Stimulated activated CD8-positive, alpha-beta memory T cell treated with anti-CD3 and anti-CD28 coated beads, Interleukin-15, amount 100 ng/mL, for 4 hours (primary cell): ENCODE measurements around the gene KLHL3.

Experiments
- DNase-seq, 2 donors: peaks; one replicate each; pipeline ENCODE4 v3.0.0-alpha.2; 2020; ENCODE audit warnings: low read depth in 2 of 2

Gene KLHL3

DNA sequence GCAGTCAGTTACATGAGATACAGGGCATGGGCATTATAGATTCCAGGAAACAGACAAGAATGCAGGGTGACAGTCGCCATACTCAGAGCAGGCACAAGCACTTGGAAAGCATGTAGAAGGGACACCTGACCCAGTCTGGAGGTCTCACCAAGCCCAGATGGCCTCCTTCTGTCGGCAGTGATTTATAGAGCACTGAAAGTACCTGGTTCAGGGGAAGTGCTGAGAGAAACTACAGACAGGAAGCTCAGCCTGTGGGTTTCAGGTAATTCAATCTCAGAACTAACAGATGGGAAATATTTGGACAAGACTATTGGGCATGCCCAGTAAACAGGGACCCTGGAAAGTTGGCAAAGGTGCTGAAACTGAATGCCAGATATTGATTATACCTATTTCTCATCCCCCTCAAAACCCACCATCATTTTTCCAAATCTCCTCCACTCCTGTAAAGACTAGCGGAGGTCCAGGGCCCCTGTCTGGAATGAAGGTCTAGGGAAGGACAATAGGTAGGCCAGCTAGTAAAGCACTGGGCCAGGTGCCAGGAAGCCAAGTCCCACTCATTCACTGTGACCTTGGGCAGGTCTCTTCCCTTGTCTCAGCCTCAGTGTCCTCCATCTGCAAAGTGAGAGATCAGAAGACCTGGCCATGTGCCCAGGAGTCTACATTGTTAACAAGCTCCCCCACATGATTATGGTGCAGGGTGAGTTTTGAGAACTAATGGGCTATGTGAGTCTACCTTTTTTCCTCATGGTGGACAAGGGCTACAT, 26.9 kb downstream of the KLHL3 start:
- DNase-seq: no peak

GRCh38 chr5:137708062-137708461, 27.8 kb downstream of the KLHL3 start:
- DNase-seq: no peak

DNA sequence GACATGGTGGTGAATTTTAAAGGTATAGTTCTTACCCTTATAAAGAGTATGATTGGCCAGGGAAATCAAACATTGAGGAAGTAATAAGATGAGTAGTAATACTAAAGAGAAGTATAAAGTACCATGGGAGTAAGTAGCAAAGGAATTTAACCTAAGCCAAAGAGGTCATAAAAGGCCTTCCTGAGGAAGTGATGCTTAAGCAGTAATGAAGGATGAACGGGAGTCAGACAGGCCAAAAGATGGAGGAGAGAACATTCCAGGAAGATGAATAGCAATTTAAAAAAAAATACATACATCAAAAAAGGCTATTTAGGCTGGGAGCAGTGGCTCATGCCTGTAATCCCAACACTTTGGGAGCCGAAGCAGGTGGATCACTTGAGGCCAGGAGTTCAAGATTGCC, 29.0 kb downstream of the KLHL3 start:
- no peak for DNase-seq

DNA sequence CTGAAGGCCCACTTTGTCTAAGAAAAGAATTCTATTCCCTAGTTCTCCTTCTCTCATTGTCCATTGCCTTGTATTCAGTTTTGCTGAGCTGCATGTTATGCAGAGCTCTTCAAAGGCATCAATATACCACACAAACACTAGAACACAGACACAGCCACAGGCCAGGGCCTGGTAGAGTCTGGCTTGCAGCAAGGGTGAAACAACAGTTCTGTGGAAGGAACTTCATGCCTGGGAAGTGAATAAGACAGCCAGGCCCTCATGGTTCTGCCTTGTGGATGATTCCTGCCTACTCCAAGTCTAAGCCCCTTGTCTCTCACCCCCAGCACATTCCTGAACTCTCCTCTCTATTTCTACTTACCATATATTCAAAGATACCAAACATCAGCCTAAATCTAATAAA, 30.8 kb downstream of the KLHL3 start:
- no peak for DNase-seq

- no peak for DNase-seq
These were observed 32.3 kb downstream of the KLHL3 start for GRCh38 chr5:137703565-137703964.

DNA sequence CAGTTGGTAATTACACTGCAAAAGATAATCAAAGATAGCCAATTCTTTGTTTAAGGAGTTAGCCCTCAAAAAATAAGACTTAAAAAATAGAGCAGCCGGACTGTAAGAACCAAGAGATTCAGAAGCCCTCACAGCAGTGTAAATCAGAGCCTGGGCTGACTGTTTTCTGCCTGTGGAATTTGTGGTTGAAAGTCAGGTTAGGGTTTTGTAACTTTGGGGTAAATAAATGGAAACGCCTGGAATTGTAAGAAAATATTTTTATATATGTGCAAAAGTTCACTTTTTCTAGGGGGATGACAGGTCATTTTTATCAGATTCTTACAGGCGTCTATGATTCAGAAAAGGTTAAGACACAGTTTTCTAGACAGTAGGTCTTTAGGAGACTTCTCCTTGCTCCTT, 35.6 kb downstream of the KLHL3 start:
- DNase-seq: no peak

DNA sequence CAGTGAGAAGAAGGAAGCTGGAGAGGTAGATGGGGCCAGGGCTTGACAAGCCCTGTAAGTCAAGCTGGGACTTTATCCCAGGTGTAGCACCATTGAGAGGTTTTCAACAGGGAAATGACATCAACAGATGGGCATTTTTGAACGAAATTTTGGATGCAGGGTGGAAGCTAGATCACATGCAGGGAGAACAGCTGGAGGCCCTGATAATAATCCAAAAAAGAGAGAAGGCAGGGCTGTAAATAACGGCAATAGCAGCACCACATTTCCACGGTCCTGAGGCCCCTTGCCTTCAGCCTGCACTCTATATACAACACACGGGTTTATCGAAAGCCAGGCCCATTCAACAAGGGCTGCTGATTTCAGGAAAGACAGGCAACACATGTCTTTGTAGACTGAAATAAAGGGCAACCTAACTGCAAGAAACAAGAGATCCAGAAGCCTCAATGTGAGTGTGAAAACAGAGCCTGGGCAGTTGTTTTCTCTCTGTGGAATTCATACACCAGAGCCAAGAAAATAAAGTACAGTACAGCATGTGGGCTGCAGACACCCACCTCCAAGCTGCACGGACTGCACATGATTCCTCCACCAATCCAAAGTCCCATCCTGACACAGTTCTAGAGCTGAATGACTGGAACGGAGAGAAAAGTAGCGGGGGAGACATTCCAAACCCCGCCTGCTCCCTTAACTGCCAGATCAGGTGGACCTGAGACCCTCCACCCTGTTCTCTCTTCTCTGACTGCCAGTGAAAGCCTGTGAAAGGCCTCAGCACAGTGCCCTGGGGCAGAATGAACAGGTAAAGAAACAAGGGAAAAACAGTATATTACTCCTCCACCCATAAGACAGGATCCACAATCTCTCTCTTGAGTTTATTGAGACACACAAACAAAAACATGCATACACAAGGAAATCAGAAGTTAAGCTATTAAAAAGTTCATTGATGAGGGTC, 36.3 kb downstream of the KLHL3 start:
- no peak for DNase-seq

- DNase-seq: no peak
These were observed 39.4 kb downstream of the KLHL3 start for GRCh38 chr5:137696481-137696880.

DNA sequence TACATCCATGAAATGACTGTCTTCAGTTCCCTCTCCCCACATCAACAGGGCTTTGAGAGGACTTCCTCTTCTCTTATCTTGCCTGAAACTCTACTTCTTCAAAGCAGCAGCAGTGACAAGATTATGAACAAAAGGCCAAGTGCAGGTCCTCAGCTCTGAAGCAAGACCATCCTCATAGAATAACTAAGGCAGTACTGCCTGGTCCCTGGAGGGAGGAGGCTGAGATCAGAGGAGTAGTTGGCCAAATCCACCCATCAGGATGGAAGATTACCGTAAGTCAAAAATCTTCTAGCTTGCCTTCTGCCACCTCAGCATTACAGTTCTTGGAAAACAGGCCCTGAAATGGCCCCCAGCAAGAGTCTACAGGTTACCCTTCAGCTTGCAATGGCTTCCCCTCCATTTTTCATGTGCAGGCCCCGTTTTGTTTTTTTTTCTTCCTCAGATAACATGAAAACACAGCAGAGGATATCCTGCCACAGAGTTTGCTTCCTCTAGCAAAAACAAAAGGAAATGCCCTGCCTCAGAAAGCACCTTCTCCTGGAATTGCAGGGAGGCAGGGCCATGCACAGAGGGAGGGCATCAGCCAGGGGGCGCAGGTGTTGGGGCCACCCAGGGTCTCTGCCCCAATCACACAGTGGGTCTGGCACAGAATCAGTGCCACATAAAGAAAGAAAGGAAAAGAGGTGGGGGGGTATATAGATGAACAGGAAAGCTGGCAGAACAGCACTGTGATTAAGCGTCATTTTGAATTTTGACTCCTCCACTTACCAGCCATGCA, 40.0 kb downstream of the KLHL3 start:
- DNase-seq: no peak

- no peak for DNase-seq
These were observed 41.8 kb downstream of the KLHL3 start for GRCh38 chr5:137693951-137694721.

DNA sequence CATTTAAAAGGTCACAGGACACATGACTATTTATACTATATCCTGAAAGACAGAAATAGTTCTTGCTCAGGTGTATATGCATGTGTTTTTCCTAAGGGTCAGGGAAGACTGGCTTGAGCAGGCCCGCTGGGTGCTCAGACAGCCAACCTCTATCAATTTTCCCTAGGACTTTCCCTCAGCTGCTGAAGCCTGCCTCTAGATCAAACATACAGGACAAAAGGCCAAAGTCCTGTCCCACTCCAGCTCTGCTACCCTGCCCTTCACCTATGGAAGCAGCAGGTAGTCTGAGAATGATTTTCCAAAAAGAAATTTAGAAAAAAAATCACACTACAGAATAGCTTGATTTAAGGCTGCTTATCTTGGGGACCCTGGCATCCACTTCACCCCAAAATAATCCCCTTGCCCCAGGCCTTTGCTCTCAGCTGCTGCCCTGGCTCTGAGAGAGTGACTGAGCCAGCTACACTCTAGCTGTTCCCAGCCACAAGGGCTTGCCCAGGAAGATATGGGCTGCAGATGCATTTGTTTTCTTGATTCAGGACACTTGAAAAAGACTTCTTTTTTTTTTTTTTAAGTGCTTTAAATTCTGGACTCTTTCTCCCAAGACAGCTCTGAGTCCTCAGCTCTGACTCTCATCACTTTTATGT, 42.5 kb downstream of the KLHL3 start:
- DNase-seq: no peak

DNA sequence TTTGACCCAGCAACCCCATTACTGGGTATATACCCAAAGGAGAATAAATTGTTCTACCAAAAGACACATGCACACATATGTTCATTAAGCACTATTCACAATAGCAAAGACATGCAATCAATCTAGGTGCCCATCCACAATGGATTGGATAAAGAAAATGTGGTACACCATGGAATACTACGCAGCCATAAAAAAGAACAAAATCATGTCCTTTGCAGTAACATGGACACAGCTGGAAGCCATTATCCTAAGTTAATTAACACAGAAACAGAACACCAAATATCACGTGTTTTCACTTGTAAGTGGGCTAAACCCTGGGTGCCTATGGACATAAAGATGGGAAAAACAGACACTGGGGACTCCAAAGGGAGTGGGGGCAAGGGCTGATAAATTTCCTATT, 46.6 kb downstream of the KLHL3 start:
- no peak for DNase-seq

GRCh38 chr5:137688210-137688840, 47.6 kb downstream of the KLHL3 start:
- no peak for DNase-seq

GRCh38 chr5:137684761-137685160, 51.1 kb downstream of the KLHL3 start:
- no peak for DNase-seq

- no peak for DNase-seq
These were observed 54.7 kb downstream of the KLHL3 start for GRCh38 chr5:137681191-137681590.

GRCh38 chr5:137679910-137680309, 56.0 kb downstream of the KLHL3 start:
- DNase-seq: no peak

DNA sequence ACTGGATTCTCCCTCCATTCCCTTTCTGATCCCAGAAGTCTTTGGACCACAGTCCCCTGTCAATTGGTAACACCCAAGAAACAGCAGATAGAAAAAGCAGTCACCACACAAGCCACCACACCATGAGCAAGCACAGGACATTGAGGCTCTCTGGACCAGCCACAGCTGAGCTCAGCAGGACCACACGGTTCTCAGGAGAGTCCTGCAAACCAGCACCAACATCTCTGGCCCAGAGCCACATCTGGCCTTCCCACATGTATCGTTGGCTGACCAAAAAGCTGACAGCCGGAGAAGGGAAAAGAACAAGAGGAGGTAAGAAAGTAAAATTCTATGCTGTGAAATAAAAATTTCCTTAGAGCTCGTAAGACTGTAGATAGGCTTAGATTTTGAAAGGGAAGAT, 56.7 kb downstream of the KLHL3 start:
- no peak for DNase-seq

DNA sequence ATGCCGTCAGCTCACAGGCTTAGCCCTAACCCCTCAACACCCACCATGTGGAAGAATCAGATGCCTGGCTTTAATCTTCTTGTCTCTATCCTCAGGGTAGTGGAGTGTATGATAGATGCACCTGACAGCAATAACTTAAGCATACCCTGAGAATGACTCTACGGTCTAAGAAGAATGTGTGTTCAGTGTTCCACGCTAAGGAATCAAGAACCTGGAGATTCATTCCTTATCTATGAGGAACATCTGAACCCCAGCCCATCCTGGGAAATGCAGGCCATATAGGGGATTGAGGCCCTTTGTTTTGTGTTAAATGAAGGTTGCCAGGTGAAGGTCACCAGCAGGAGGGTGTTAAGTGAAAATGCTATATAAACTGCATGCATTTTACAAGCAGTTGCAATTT, 63.0 kb downstream of the KLHL3 start:
- DNase-seq: no peak

GRCh38 chr5:137672001-137672400, 63.9 kb downstream of the KLHL3 start:
- no peak for DNase-seq

- no peak for DNase-seq
These were observed 66.1 kb downstream of the KLHL3 start for GRCh38 chr5:137669811-137670210.
